ENCODE data around the gene PELI2.

GRCh38 chr14:56154321-56154720 is 36.1 kb downstream of the PELI2 start:
- TF ChIP-seq ZFP3 (CRISPR knock-in tag; IDR thresholded peaks at IDR 0.05): no peak
- no peak for TF ChIP-seq RARB (CRISPR knock-in tag; IDR thresholded peaks at IDR 0.05)
- no peak for TF ChIP-seq ZFP30 (CRISPR knock-in tag; IDR thresholded peaks at IDR 0.05)
- no peak for TF ChIP-seq ZNF70 (CRISPR knock-in tag; IDR thresholded peaks at IDR 0.05)
- no peak for TF ChIP-seq ZC3H10 (CRISPR knock-in tag; IDR thresholded peaks at IDR 0.05)
- no peak for TF ChIP-seq PATZ1 (CRISPR knock-in tag; IDR thresholded peaks at IDR 0.05; ENCODE audit: borderline replicate concordance)
- no peak for TF ChIP-seq ARNTL (CRISPR knock-in tag; IDR thresholded peaks at IDR 0.05; ENCODE audit: borderline replicate concordance, low read depth)
- TF ChIP-seq CREB5 (CRISPR knock-in tag; IDR thresholded peaks at IDR 0.05; ENCODE audit: low read depth): no peak
- TF ChIP-seq ESRRG (CRISPR knock-in tag; IDR thresholded peaks at IDR 0.05): no peak
- no peak for TF ChIP-seq ZNF8 (CRISPR knock-in tag; IDR thresholded peaks at IDR 0.05)
- no peak for TF ChIP-seq ZNF565 (CRISPR knock-in tag; conservative IDR thresholded peaks at IDR 0.05; ENCODE audit: low read depth)
- TF ChIP-seq CSRNP3 (CRISPR knock-in tag; IDR thresholded peaks at IDR 0.05): no peak

All from SK-N-SH treated with all-trans-retinoic acid at 6 μM for 48 hours (cell line).